Mesodermal cell (in vitro differentiated cells): ENCODE results near the gene CAPN10.
"Not testable (repeated sequence)": the region's sequence is repeated elsewhere in the genome, so short reads cannot be mapped to it uniquely, and the experiment has no call there.

ENCODE experiments used
- H3K27ac ChIP-seq: 2 replicates; pipeline ENCODE4 v1.7.0; 2013; ENCODE audit warnings: mild to moderate bottlenecking, low read depth, low read length, moderate library complexity; ENCODE audit not compliant: severe bottlenecking
- H3K36me3 ChIP-seq: 2 replicates; pipeline ENCODE4 v1.7.1; 2013; ENCODE audit warnings: mild to moderate bottlenecking, low read length, moderate library complexity; ENCODE audit not compliant: control insufficient read depth, insufficient read depth
- H3K4me1 ChIP-seq: one replicate; pipeline ENCODE4 v1.7.1; 2013; ENCODE audit warnings: mild to moderate bottlenecking, low read length; ENCODE audit not compliant: insufficient read depth, control insufficient read depth, poor library complexity, severe bottlenecking
- H3K4me3 ChIP-seq: 2 replicates; pipeline ENCODE4 v1.7.0; 2013; ENCODE audit warnings: low read length, control low read depth, mild to moderate bottlenecking; ENCODE audit not compliant: insufficient read depth, poor library complexity, severe bottlenecking; ENCODE audit errors: extremely low read depth
- H3K9me3 ChIP-seq: 2 replicates; pipeline ENCODE4 v1.7.1; 2013; ENCODE audit warnings: mild to moderate bottlenecking, low read length, moderate library complexity; ENCODE audit not compliant: control insufficient read depth
- WGBS, 2 experiments: methylation state at CpG; one replicate each; pipeline ENCODE4 v1.1.5; 2013; ENCODE audit warnings: missing lambda C conversion rate in 2 of 2; ENCODE audit not compliant: insufficient coverage in 2 of 2; 5-methylcytosine and 5-hydroxymethylcytosine counted together

Gene CAPN10

DNA sequence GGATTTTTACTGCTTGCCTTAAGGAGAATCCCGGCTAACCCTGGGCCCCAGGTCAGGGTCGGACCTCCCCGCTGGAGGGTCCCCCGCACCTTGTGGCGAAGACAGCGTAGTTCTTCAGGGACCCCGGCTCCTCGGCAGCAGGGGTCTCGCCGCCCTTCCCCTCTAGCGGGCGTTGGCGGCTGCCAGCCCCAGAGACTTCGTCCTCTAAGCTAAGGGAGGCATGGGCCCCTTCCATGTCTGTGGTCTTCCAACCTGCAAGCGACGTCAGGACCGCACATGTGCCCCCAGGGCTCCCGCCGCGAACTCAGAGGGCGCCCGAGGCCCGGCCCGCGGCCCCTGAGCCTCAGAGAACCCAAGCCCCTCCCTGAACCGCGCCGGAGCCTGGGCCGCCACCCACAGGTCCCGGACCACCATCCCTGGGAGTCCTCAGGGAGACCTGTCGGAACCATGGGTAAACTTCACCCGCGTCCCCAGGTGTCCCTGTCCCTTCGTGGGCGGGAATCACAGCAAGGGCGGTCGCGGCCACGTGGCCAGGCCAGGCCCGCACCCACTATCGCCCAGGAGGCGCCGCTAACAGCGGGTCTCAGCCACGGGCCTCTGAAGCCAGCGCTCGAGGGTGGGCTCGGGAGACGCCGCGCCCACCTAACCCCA is 29.3 kb upstream of the CAPN10 start:
- Histone ChIP-seq H3K27ac (no peak overlapping the region), H3K4me1 (peaks cover 4% of the 10 kb centered on the region), H3K36me3 (peaks cover 23% of the 10 kb centered on the region), H3K4me3 (peak overlapping the region; percentile 32), H3K9me3 (no peaks in the 10 kb centered on the region)
- 67 to 69% methylated on average over 37 to 45 of the region's 51 CpGs for WGBS, 2 experiments

- peak within 1 kb of the TSS; percentile 32 for H3K4me3 ChIP-seq
- no peaks in the 10 kb centered on the region for H3K9me3 ChIP-seq
- no peak within 1 kb of the TSS for H3K27ac ChIP-seq
- peaks cover 23% of the 10 kb centered on the region for H3K36me3 ChIP-seq
- 5 to 6% methylated on average over 38 of the region's 47 CpGs for WGBS, 2 experiments
- H3K4me1 ChIP-seq, result peaks cover 4% of the 10 kb centered on the region
These were observed 28.7 kb upstream of the CAPN10 start, which contains the start of gene ANKMY1 for GRCh38 chr2:240557808-240558207. Gene ANKMY1 (minus strand): TSS chr2:240557988. CDS start chr2:240557335, 653 bp downstream.

DNA sequence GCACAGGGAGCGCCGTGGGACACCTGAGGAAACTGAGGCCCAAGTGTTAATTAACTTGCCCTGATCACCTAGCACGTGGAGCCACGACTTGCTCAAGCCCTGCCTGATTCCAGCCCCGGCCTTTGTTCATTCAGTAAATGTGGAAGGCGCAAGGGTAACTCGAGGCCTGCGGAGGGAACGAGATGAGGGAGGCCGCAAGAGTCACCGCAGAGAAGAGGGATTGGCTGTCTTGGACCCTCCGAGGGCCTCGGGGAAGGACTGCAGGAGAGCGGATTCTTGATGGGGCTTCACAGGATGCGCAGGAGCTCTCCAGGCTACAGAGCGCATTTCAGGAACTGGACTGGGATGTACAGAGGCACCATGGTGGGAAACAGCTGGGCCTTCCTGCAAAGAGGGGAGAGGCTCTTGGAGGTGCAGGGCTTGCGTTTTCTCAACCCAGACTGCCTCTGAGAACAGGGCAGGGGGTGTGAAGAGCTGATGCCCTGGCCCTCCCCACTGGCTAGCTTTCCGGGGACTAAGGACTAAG is 28.2 kb upstream of the CAPN10 start:
- WGBS, 2 experiments, result 71 to 79% methylated on average over 16 to 18 of the region's 18 CpGs
- H3K9me3 ChIP-seq, result no peaks in the 10 kb centered on the region
- peak overlapping the region; percentile 32 for H3K4me3 ChIP-seq
- peaks cover 21% of the 10 kb centered on the region for H3K36me3 ChIP-seq
- peaks cover 4% of the 10 kb centered on the region for H3K4me1 ChIP-seq
- no peak overlapping the region for H3K27ac ChIP-seq

DNA sequence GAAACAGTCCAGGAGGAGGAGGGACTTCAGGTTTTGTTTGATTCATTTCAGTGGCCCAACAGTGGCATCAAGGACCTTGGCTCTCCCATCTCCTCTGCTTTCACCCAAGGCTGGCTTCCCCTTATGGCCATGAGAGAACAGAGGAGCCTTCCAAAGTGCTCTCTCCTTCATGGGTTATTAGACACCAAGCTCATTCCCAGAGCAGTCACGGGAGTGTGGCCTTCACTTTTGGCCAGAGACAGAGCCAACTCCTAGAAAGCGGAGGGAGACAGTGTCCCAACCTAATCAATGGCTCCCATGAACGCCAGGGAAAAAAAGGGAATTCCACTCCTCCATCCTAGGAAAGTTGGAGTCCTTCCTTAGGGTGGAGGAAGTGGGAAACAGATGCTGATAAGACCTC is 27.2 kb upstream of the CAPN10 start:
- peaks cover 25% of the 10 kb centered on the region for H3K36me3 ChIP-seq
- H3K4me3 ChIP-seq, result no peak overlapping the region
- no peaks in the 10 kb centered on the region for H3K9me3 ChIP-seq
- peaks cover 4% of the 10 kb centered on the region for H3K4me1 ChIP-seq
- H3K27ac ChIP-seq, result no peak overlapping the region
- whole genome bisulfite sequencing, 2 experiments, result 86% methylated on average over 1 of the region's 3 CpGs; no CpG with 5 or more reads in 1 of the 2 experiments

GRCh38 chr2:240560084-240560479 is 26.5 kb upstream of the CAPN10 start, which contains the start of gene DUSP28:
Gene DUSP28 (plus strand): TSS chr2:240560357. CDS start chr2:240560685, 328 bp downstream.
- Histone ChIP-seq H3K36me3 (peaks cover 22% of the 10 kb centered on the region), H3K27ac (peak within 1 kb of the TSS; percentile 81), H3K9me3 (no peaks in the 10 kb centered on the region)

DNA sequence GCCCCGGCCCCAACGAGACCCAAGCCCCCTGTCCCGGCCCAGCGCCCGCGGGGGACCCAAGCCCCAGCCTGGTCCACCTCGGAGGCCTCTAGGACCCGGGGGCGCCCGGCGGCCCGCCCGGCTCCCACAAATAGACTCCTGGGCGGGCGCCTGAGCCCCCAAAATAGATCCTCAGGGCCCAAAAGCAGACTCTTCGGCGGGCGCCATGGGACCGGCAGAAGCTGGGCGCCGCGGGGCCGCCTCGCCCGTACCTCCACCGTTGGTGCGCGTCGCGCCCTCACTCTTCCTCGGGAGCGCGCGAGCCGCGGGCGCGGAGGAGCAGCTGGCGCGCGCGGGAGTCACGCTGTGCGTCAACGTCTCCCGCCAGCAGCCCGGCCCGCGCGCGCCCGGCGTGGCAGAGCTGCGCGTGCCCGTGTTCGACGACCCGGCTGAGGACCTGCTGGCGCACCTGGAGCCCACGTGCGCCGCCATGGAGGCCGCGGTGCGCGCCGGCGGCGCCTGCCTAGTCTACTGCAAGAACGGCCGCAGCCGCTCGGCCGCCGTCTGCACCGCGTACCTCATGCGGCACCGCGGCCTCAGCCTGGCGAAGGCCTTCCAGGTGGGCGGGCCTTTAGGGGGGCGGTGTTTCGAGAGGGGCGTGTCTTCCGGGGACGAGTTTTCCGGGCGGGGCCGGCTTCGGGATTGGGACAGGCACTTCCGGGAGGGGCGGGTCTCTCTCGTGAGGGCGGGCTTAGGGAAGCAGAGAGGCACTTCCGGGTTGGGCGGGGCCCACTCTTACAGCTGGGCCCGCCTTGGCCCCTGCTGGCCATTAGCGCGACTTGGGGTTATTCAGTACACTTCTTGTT is 25.8 kb upstream of the CAPN10 start:
- Histone ChIP-seq H3K4me1 (peaks cover 10% of the 10 kb centered on the region), H3K4me3 (peak overlapping the region; percentile 76), H3K9me3 (no peaks in the 10 kb centered on the region), H3K27ac (peak overlapping the region; percentile 81), H3K36me3 (peaks cover 21% of the 10 kb centered on the region)
- 0% methylated on average over 90 to 101 of the region's 101 CpGs for WGBS, 2 experiments

More at GRCh38 chr2:240560084-240560479, 26.5 kb upstream of the CAPN10 start, which contains the start of gene DUSP28:
- H3K4me3 ChIP-seq, result peak within 1 kb of the TSS; percentile 76
- H3K4me1 ChIP-seq, result peaks cover 4% of the 10 kb centered on the region
- WGBS, 2 experiments, result 1 to 3% methylated on average over 34 to 35 of the region's 39 CpGs

- whole genome bisulfite sequencing, 2 experiments, result 46 to 52% methylated on average over 11 of the region's 14 CpGs
- peaks cover 15% of the 10 kb centered on the region for H3K4me1 ChIP-seq
- peak overlapping the region; percentile 69 for H3K27ac ChIP-seq
- peak overlapping the region; percentile 76 for H3K4me3 ChIP-seq
- peaks cover 21% of the 10 kb centered on the region for H3K36me3 ChIP-seq
- no peaks in the 10 kb centered on the region for H3K9me3 ChIP-seq
These were observed 25.1 kb upstream of the CAPN10 start for GRCh38 chr2:240561325-240561971.

DNA sequence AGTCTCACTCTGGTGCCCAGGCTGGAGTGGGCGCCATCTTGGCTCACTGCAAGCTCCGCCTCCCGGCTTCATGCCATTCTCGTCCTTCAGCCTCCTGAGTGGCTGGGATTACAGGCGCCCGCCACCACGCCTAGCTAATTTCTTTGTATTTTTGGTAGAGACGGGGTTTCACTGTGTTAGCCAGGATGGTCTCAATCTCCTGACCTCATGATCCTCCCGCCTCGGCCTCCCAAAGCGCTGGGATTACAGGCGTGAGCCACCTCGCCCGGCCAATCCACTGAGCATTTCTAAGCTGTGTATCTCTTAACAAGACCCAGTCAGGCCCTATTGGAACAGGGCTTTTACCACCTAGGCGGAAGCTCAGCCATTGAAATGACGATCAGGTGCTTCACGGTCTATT is 23.3 kb upstream of the CAPN10 start:
- H3K9me3 ChIP-seq, H3K4me3 ChIP-seq, H3K27ac ChIP-seq: not testable (repeated sequence)
- Histone ChIP-seq H3K4me1 (peaks cover 25% of the 10 kb centered on the region), H3K36me3 (peaks cover 21% of the 10 kb centered on the region)
- 90 to 95% methylated on average over 13 to 16 of the region's 17 CpGs for WGBS, 2 experiments

GRCh38 chr2:240563951-240564560 is 22.5 kb upstream of the CAPN10 start:
- Histone ChIP-seq H3K4me1 (peaks cover 24% of the 10 kb centered on the region), H3K4me3 (no peak overlapping the region), H3K36me3 (peaks cover 15% of the 10 kb centered on the region), H3K9me3 (no peaks in the 10 kb centered on the region), H3K27ac (no peak overlapping the region)
- WGBS, 2 experiments, result 97% methylated on average over 7 to 11 of the region's 12 CpGs
